ENCODE data around the gene TLK1. TPM values are rescaled to one million over a fixed set of nuclear protein-coding genes. Genes with fewer than 3 reads are reported as not detected.

Gene TLK1
- total and polyA plus RNA-seq, 4 donors = 8.5 to 54.4 (median 27.3) TPM

GRCh38 chr2:171013851-171014250 lies 146.8 kb downstream of the TLK1 start:
- Histone ChIP-seq H3K4me3 (no peak overlapping the region), H3K4me1 (ENCODE audit: control insufficient read depth in 5 of 5, insufficient read depth in 5 of 5, low read length in 5 of 5) (no peaks in the 10 kb centered on the region), H3K27me3 (ENCODE audit: control insufficient read depth in 3 of 3, insufficient read depth in 3 of 3, low read length in 2 of 3) (no peaks in the 10 kb centered on the region), H3K27ac (ENCODE audit: low read depth in 1 of 2, low read length in 1 of 2) (no peak overlapping the region), H3K9me3 (ENCODE audit: control insufficient read depth in 4 of 4, insufficient read depth in 3 of 4, low read length in 3 of 4) (no peaks in the 10 kb centered on the region), H3K36me3 (ENCODE audit: control insufficient read depth in 4 of 4, insufficient read depth in 4 of 4, low read length in 4 of 4) (peaks cover 10 to 14% (median 11%) of the 10 kb centered on the region in 4 donors), H3K9ac (ENCODE audit: insufficient read depth in 1 of 2, low read length in 2 of 2) (no peak overlapping the region)
- WGBS, 2 donors = 95 to 100% methylated on average over 1 of the region's 1 CpG
- no peak for DNase-seq
- TF ChIP-seq CTCF (IDR thresholded peaks at IDR 0.05; ENCODE audit: control extremely low read depth, extremely low read depth) = no peak
- ATAC-seq (ENCODE audit: insufficient read depth, low FRiP score) = no peak

GRCh38 chr2:171009386-171009785 lies 151.3 kb downstream of the TLK1 start:
- H3K4me3 ChIP-seq = no peak overlapping the region
- H3K27me3 ChIP-seq (ENCODE audit: control insufficient read depth in 3 of 3, insufficient read depth in 3 of 3, low read length in 2 of 3) = no peaks in the 10 kb centered on the region
- H3K36me3 ChIP-seq (ENCODE audit: control insufficient read depth in 4 of 4, insufficient read depth in 4 of 4, low read length in 4 of 4) = peaks cover 10 to 21% (median 11%) of the 10 kb centered on the region in 4 donors
- H3K9ac ChIP-seq (ENCODE audit: insufficient read depth in 1 of 2, low read length in 2 of 2) = no peak overlapping the region
- no peak for TF ChIP-seq CTCF (IDR thresholded peaks at IDR 0.05; ENCODE audit: control extremely low read depth, extremely low read depth)
- H3K4me1 ChIP-seq (ENCODE audit: control insufficient read depth in 5 of 5, insufficient read depth in 5 of 5, low read length in 5 of 5) = no peaks in the 10 kb centered on the region
- ATAC-seq (ENCODE audit: insufficient read depth, low FRiP score) (no peak), DNase-seq (no peak)
- H3K27ac ChIP-seq (ENCODE audit: low read depth in 1 of 2, low read length in 1 of 2) = no peak overlapping the region
- WGBS, 2 donors = 98 to 99% methylated on average over 4 of the region's 4 CpGs
- H3K9me3 ChIP-seq (ENCODE audit: control insufficient read depth in 4 of 4, insufficient read depth in 3 of 4, low read length in 3 of 4) = no peaks in the 10 kb centered on the region

GRCh38 chr2:171008550-171009205 lies 152.0 kb downstream of the TLK1 start:
- H3K9me3 ChIP-seq (ENCODE audit: control insufficient read depth in 4 of 4, insufficient read depth in 3 of 4, low read length in 3 of 4) = no peaks in the 10 kb centered on the region
- H3K36me3 ChIP-seq (ENCODE audit: control insufficient read depth in 4 of 4, insufficient read depth in 4 of 4, low read length in 4 of 4) = peaks cover 12 to 23% (median 13%) of the 10 kb centered on the region in 4 donors
- whole genome bisulfite sequencing, 2 donors = 71% methylated on average over 2 of the region's 2 CpGs
- ATAC-seq (ENCODE audit: insufficient read depth, low FRiP score) (no peak), DNase-seq (no peak)
- no peak for TF ChIP-seq CTCF (IDR thresholded peaks at IDR 0.05; ENCODE audit: control extremely low read depth, extremely low read depth)
- H3K4me1 ChIP-seq (ENCODE audit: control insufficient read depth in 5 of 5, insufficient read depth in 5 of 5, low read length in 5 of 5) = no peaks in the 10 kb centered on the region
- no peak overlapping the region for H3K9ac ChIP-seq (ENCODE audit: insufficient read depth in 1 of 2, low read length in 2 of 2)
- no peaks in the 10 kb centered on the region for H3K27me3 ChIP-seq (ENCODE audit: control insufficient read depth in 3 of 3, insufficient read depth in 3 of 3, low read length in 2 of 3)
- H3K4me3 ChIP-seq = no peak overlapping the region
- H3K27ac ChIP-seq (ENCODE audit: low read depth in 1 of 2, low read length in 1 of 2) = no peak overlapping the region

GRCh38 chr2:171004833-171005232 lies 155.9 kb downstream of the TLK1 start:
- WGBS, 2 donors = 92 to 98% methylated on average over 2 of the region's 2 CpGs
- H3K4me1 ChIP-seq (ENCODE audit: control insufficient read depth in 5 of 5, insufficient read depth in 5 of 5, low read length in 5 of 5) = no peaks in the 10 kb centered on the region
- H3K36me3 ChIP-seq (ENCODE audit: control insufficient read depth in 4 of 4, insufficient read depth in 4 of 4, low read length in 4 of 4) = peaks cover 4 to 22% (median 10%) of the 10 kb centered on the region in 4 donors
- H3K27ac ChIP-seq (ENCODE audit: low read depth in 1 of 2, low read length in 1 of 2) = no peak overlapping the region
- no peak for TF ChIP-seq CTCF (IDR thresholded peaks at IDR 0.05; ENCODE audit: control extremely low read depth, extremely low read depth)
- no peaks in the 10 kb centered on the region for H3K9me3 ChIP-seq (ENCODE audit: control insufficient read depth in 4 of 4, insufficient read depth in 3 of 4, low read length in 3 of 4)
- no peak for DNase-seq
- no peak overlapping the region for H3K9ac ChIP-seq (ENCODE audit: insufficient read depth in 1 of 2, low read length in 2 of 2)
- no peak overlapping the region for H3K4me3 ChIP-seq
- H3K27me3 ChIP-seq (ENCODE audit: control insufficient read depth in 3 of 3, insufficient read depth in 3 of 3, low read length in 2 of 3) = no peaks in the 10 kb centered on the region
- ATAC-seq (ENCODE audit: insufficient read depth, low FRiP score) = no peak

Measured in lung (tissue), 12 donors.